22Rv1 (cell line): ENCODE results near the gene NUDT22.

ENCODE experiments used
- CTCF ChIP-seq: fragments of 450-650 bp; IDR thresholded peaks from 2 replicates; pipeline ENCODE4 v1.5.1; 2017; ENCODE audit warnings: mild to moderate bottlenecking
- ZFX ChIP-seq: fragments of 450-650 bp; IDR thresholded peaks from 2 replicates; pipeline ENCODE4 v1.6.1; 2017; ENCODE audit warnings: antibody characterized with exemption, borderline replicate concordance

GRCh38 chr11:64243236-64243854, 17.3 kb downstream of the NUDT22 start:
- TF ChIP-seq CTCF (no peak), ZFX (no peak)
